K562 (cell line): Measurements from ENCODE around the gene TEAD3. TPM values are rescaled to one million over a fixed set of nuclear protein-coding genes. Genes with fewer than 3 reads are reported as not detected.

Experiments used
- ARID1B ChIP-seq: fragments of 450-650 bp; IDR thresholded peaks from 2 replicates; pipeline ENCODE4 v1.6.1; 2016; ENCODE audit warnings: antibody characterized with exemption, mild to moderate bottlenecking, inconsistent platforms
- ARNT ChIP-seq, 2 experiments: fragments of 450-650 bp; IDR thresholded peaks; 2 replicates each; pipeline ENCODE4 v1.6.1; 2016; ENCODE audit warnings: mild to moderate bottlenecking in 1 of 2
- BCOR ChIP-seq: fragments of 450-650 bp; IDR thresholded peaks from 2 replicates; pipeline ENCODE4 v1.6.1; 2016
- E2F6 ChIP-seq, 2 experiments: IDR thresholded peaks; 2 replicates each; pipeline ENCODE4 v1.6.1; 2011; ENCODE audit warnings: borderline replicate concordance in 1 of 2, control low read depth in 1 of 2, low read depth in 1 of 2, low read length in 1 of 2, mild to moderate bottlenecking in 1 of 2, mixed read lengths in 1 of 2, moderate library complexity in 1 of 2; ENCODE audit not compliant: insufficient read depth in 1 of 2, insufficient read length in 1 of 2, poor library complexity in 1 of 2, severe bottlenecking in 1 of 2; ENCODE audit errors: extremely low read depth in 1 of 2
- E4F1 ChIP-seq: fragments of 250-450 bp; sonication (Bioruptor Pico); IDR thresholded peaks from 2 replicates; pipeline ENCODE4 v1.5.0; 2021; ENCODE audit warnings: mild to moderate bottlenecking, borderline replicate concordance
- HLTF ChIP-seq: fragments of 450-650 bp; IDR thresholded peaks from 2 replicates; pipeline ENCODE4 v1.6.1; 2016
- JUN ChIP-seq, 2 experiments: sonication (generic) in 1 of 2; formaldehyde crosslinking in 1 of 2; IDR thresholded peaks; 2 replicates each; pipeline versions ENCODE4 v1.6.1 to v1.8.0; 2012 to 2022; ENCODE audit warnings: borderline replicate concordance in 2 of 2, mild to moderate bottlenecking in 2 of 2, improper control_type of control experiment in 1 of 2, low read depth in 1 of 2, low read length in 1 of 2, missing genetic modification reagents in 1 of 2
- MTA2 ChIP-seq: fragments of 450-650 bp; IDR thresholded peaks from 2 replicates; pipeline ENCODE4 v1.6.1; 2016; ENCODE audit warnings: low read depth
- MTA3 ChIP-seq: fragments of 450-650 bp; formaldehyde crosslinking; IDR thresholded peaks from 2 replicates; pipeline ENCODE4 v1.6.1; 2017; ENCODE audit warnings: mild to moderate bottlenecking, borderline replicate concordance
- REST ChIP-seq, 2 experiments: fragments of 450-650 bp; formaldehyde crosslinking in 1 of 2; IDR thresholded peaks; 2 replicates each; pipeline versions ENCODE4 v1.4.0 to v1.6.1; 2014 to 2020; ENCODE audit warnings: mild to moderate bottlenecking in 2 of 2, borderline replicate concordance in 1 of 2, low read depth in 1 of 2
- SMC3 ChIP-seq: conservative IDR thresholded peaks from 2 replicates; pipeline ENCODE4 v1.6.1; 2011; ENCODE audit warnings: low read depth, low read length, improper control_type of control experiment; ENCODE audit not compliant: insufficient read depth
- SRF ChIP-seq, 2 experiments: fragments of 250-450, 450-650 bp in 1 of 2; sonication (Bioruptor Pico) in 1 of 2; sonication (generic) in 1 of 2; formaldehyde crosslinking; IDR thresholded peaks; 2 replicates each; pipeline versions ENCODE4 v1.5.0 to v1.5.1; 2020 to 2022; ENCODE audit warnings: mild to moderate bottlenecking in 1 of 2, missing genetic modification reagents in 1 of 2
- STAG1 ChIP-seq: sonication (generic); formaldehyde crosslinking; IDR thresholded peaks from 2 replicates; pipeline ENCODE4 v1.5.0; 2020; ENCODE audit warnings: missing genetic modification reagents, borderline replicate concordance
- ZBTB8A ChIP-seq: fragments of 450-650 bp; IDR thresholded peaks from 2 replicates; pipeline ENCODE4 v1.6.1; 2018; ENCODE audit warnings: mild to moderate bottlenecking, moderate library complexity; ENCODE audit not compliant: partially characterized antibody
- ZNF175 ChIP-seq: fragments of 200-800 bp; sonication (Bioruptor generic); IDR thresholded peaks from 2 replicates; pipeline ENCODE4 v1.6.1; 2016; ENCODE audit warnings: low read depth, mild to moderate bottlenecking, missing genetic modification characterization, missing compliant biosample characterization
- polyA plus RNA-seq, 8 experiments: library from polyadenylated mRNA; depleted of rRNA in 4 of 8; stranded (reverse) in 5 of 8; unstranded in 3 of 8; fragments of >200 nt; fragmentation: Nextera tagmentation in 2 of 8; fragmentation: Illumina TruSeq in 1 of 8; extraction: Ambion mirVana in 2 of 8; extraction: Trizol in 1 of 8; gene quantifications; 2 replicates each; pipeline versions ENCODE4 v1.2.1 to v1.2.3, GENCODE V29; 2011 to 2014; ENCODE audit warnings: inconsistent platforms in 1 of 8, missing spikeins in 1 of 8
- total RNA-seq, 7 experiments: library from RNA; depleted of rRNA in 6 of 7; stranded (reverse); fragments of >200 nt in 6 of 7; fragmentation: Illumina TruSeq in 2 of 7; extraction: Trizol in 2 of 7; gene quantifications; 2 replicates each; pipeline versions ENCODE4 v1.2.1 to v1.2.3, GENCODE V29; 2011 to 2021; ENCODE audit warnings: low replicate concordance in 1 of 7

TEAD3 gene
- total and polyA plus RNA-seq, 9 of the 15 experiments (the other 6 are each of a cell fraction or from before 2014, with no cell fraction given), result 0.63 to 13.2 (median 3.3) TPM

- TF ChIP-seq REST (IDR thresholded peaks at IDR 0.05; ENCODE audit: borderline replicate concordance) (peak; percentile 93), REST (CRISPR knock-in tag; IDR thresholded peaks at IDR 0.05; ENCODE audit: low read depth) (no peak), HLTF (0 out of 2 replicates have a peak, but pooled peaks have one; percentile 75), STAG1 (CRISPR knock-in tag) (peak; percentile 51; the same call in 1 of the 2 replicates), SRF (CRISPR knock-in tag; IDR thresholded peaks at IDR 0.05) (peak in 1 of 2 experiments; percentile 31; a peak in 1 of 4 replicates), MTA2 (no peak), MTA3 (no peak), JUN (IDR thresholded peaks at IDR 0.05; ENCODE audit: borderline replicate concordance, low read depth, low read length) (no peak), JUN (CRISPR knock-in tag; IDR thresholded peaks at IDR 0.05; ENCODE audit: borderline replicate concordance) (no peak), ARID1B (peak; percentile 55), SMC3 (peak; percentile 94), ARNT (IDR thresholded peaks at IDR 0.05) (0 out of 4 replicates have a peak, but pooled peaks of 1 of the 2 experiments have one; percentile 36), E2F6 (IDR thresholded peaks at IDR 0.05; ENCODE audit: borderline replicate concordance in 1 of 2, extremely low read depth in 1 of 2, insufficient read depth in 1 of 2, insufficient read length in 1 of 2, low read depth in 1 of 2, low read length in 1 of 2, poor library complexity in 1 of 2, severe bottlenecking in 1 of 2) (no peak), E4F1 (CRISPR knock-in tag) (no peak), ZNF175 (CRISPR knock-in tag) (no peak), BCOR (peak; percentile 75), ZBTB8A (no peak)
Observed at GRCh38 chr6:35449287-35449881, 47.5 kb downstream of the TEAD3 start (continued).
